Trophoblast cell (in vitro differentiated cells and primary cell): ENCODE results near the gene FOXJ3.
A peak's percentile ranks its signal among the peaks of the same experiment; 100 is the strongest.

Source experiments
- DNase-seq, 2 donors: peaks; one replicate each; pipeline ENCODE4 v3.0.0-alpha.2; 2016
- H2AFZ ChIP-seq: 2 replicates; pipeline ENCODE4 v1.6.1; 2013; ENCODE audit warnings: low read length, moderate library complexity, mild to moderate bottlenecking; ENCODE audit not compliant: insufficient read depth, poor library complexity
- H2AK5ac ChIP-seq: 2 replicates; pipeline ENCODE4 v1.6.1; 2013; ENCODE audit warnings: mild to moderate bottlenecking, low read length
- H2BK120ac ChIP-seq: 2 replicates; pipeline ENCODE4 v1.6.1; 2013; ENCODE audit warnings: low read length, mild to moderate bottlenecking, moderate library complexity; ENCODE audit not compliant: insufficient read depth, poor library complexity
- H2BK12ac ChIP-seq: 2 replicates; pipeline ENCODE4 v1.6.1; 2013; ENCODE audit warnings: mild to moderate bottlenecking, low read length, moderate library complexity
- H2BK5ac ChIP-seq: 2 replicates; pipeline ENCODE4 v1.6.1; 2013; ENCODE audit warnings: low read length, low read depth, moderate library complexity, mild to moderate bottlenecking; ENCODE audit not compliant: poor library complexity
- H3K14ac ChIP-seq: 2 replicates; pipeline ENCODE4 v1.6.1; 2013; ENCODE audit warnings: mild to moderate bottlenecking, low read length
- H3K18ac ChIP-seq: 2 replicates; pipeline ENCODE4 v1.6.1; 2013; ENCODE audit warnings: mild to moderate bottlenecking, low read length
- H3K23ac ChIP-seq: 2 replicates; pipeline ENCODE4 v1.6.1; 2013; ENCODE audit warnings: low read length
- H3K27ac ChIP-seq: 2 replicates; pipeline ENCODE4 v1.5.1; 2013; ENCODE audit warnings: low read depth, mild to moderate bottlenecking, inconsistent platforms, low read length, moderate library complexity
- H3K27me3 ChIP-seq: 2 replicates; pipeline ENCODE4 v1.6.1; 2013; ENCODE audit warnings: inconsistent platforms, mild to moderate bottlenecking, low read length, moderate library complexity; ENCODE audit not compliant: insufficient read depth
- H3K36me3 ChIP-seq, 2 experiments: 1 replicate in 1 of 2; 2 replicates in 1 of 2; pipeline ENCODE4 v1.6.1; 2013; ENCODE audit warnings: low read length in 2 of 2, mild to moderate bottlenecking in 2 of 2, moderate library complexity in 1 of 2; ENCODE audit not compliant: insufficient read depth in 2 of 2, control insufficient read depth in 1 of 2
- H3K4ac ChIP-seq: 2 replicates; pipeline ENCODE4 v1.6.1; 2013; ENCODE audit warnings: low read depth, mild to moderate bottlenecking, low read length, moderate library complexity
- H3K4me1 ChIP-seq, 2 experiments: 1 replicate in 1 of 2; 2 replicates in 1 of 2; pipeline ENCODE4 v1.6.1; 2013; ENCODE audit warnings: low read length in 2 of 2, mild to moderate bottlenecking in 2 of 2, moderate library complexity in 1 of 2; ENCODE audit not compliant: insufficient read depth in 2 of 2, control insufficient read depth in 1 of 2
- H3K4me2 ChIP-seq: 2 replicates; pipeline ENCODE4 v1.6.1; 2013; ENCODE audit warnings: inconsistent platforms, mild to moderate bottlenecking, low read length, moderate library complexity
- H3K4me3 ChIP-seq: 2 replicates; pipeline ENCODE4 v1.5.1; 2013; ENCODE audit warnings: mild to moderate bottlenecking, low read depth, low read length, inconsistent platforms
- H3K79me1 ChIP-seq: one replicate; pipeline ENCODE4 v1.6.1; 2013; ENCODE audit warnings: low read length
- H3K79me2 ChIP-seq: 2 replicates; pipeline ENCODE4 v1.6.1; 2013; ENCODE audit warnings: low read length, mild to moderate bottlenecking; ENCODE audit not compliant: control insufficient read depth, insufficient read depth, poor library complexity
- H3K9ac ChIP-seq: 2 replicates; pipeline ENCODE4 v1.6.1; 2013; ENCODE audit warnings: mild to moderate bottlenecking, low read length
- H3K9me3 ChIP-seq: 2 replicates; pipeline ENCODE4 v1.6.1; 2013; ENCODE audit warnings: low read depth, mild to moderate bottlenecking, control low read depth, inconsistent platforms, low read length; ENCODE audit not compliant: insufficient read depth
- H4K12ac ChIP-seq: 2 replicates; pipeline ENCODE4 v1.6.1; 2013; ENCODE audit warnings: low read depth, mild to moderate bottlenecking, low read length, moderate library complexity
- H4K8ac ChIP-seq: 2 replicates; pipeline ENCODE4 v1.6.1; 2013; ENCODE audit warnings: low read depth, mild to moderate bottlenecking, low read length, moderate library complexity
- H4K91ac ChIP-seq: one replicate; pipeline ENCODE4 v1.6.1; 2013; ENCODE audit warnings: low read depth, mild to moderate bottlenecking, low read length, moderate library complexity
- WGBS: extraction: QIAGEN DNeasy Blood & Tissue Kit; methylation state at CpG from one replicate; pipeline ENCODE4 v1.1.7; 2013; ENCODE audit warnings: missing lambda C conversion rate; ENCODE audit not compliant: insufficient read length, insufficient coverage; ENCODE audit errors: extremely low coverage; 5-methylcytosine and 5-hydroxymethylcytosine counted together

Gene FOXJ3

GRCh38 chr1:42189931-42190853 lies 144.8 kb downstream of the FOXJ3 start:
- Histone ChIP-seq H2BK5ac (no peak overlapping the region), H3K4ac (no peak overlapping the region), H3K27me3 (no peaks in the 10 kb centered on the region), H2AK5ac (no peak overlapping the region), H3K4me2 (no peak overlapping the region), H2BK120ac (no peak overlapping the region), H3K79me2 (no peaks in the 10 kb centered on the region), H3K9me3 (peaks cover 3% of the 10 kb centered on the region), H3K4me3 (no peak overlapping the region), H3K23ac (no peak overlapping the region), H2AFZ (no peak overlapping the region), H4K12ac (no peak overlapping the region), H2BK12ac (no peak overlapping the region), H3K14ac (no peak overlapping the region), H3K27ac (no peak overlapping the region), H3K36me3 (peaks cover 4 to 8% of the 10 kb centered on the region in 2 experiments), H4K91ac (no peak overlapping the region), H4K8ac (no peak overlapping the region), H3K79me1 (peaks cover 2% of the 10 kb centered on the region), H3K4me1 (peaks cover 2 to 3% of the 10 kb centered on the region in 2 experiments), H3K9ac (no peak overlapping the region), H3K18ac (no peak overlapping the region)
- peak; percentile 58 to 75 for DNase-seq
- no CpG with 5 or more reads among the region's 6 CpGs for WGBS

- H2BK12ac ChIP-seq, result no peak overlapping the region
- H4K8ac ChIP-seq, result no peak overlapping the region
- H3K27ac ChIP-seq, result peak overlapping the region; percentile 3
- H3K27me3 ChIP-seq, result no peaks in the 10 kb centered on the region
- H3K79me1 ChIP-seq, result peaks cover 2% of the 10 kb centered on the region
- H3K4ac ChIP-seq, result no peak overlapping the region
- peaks cover 8 to 12% of the 10 kb centered on the region in 2 experiments for H3K4me1 ChIP-seq
- no peaks in the 10 kb centered on the region for H3K9me3 ChIP-seq
- no peak overlapping the region for H3K9ac ChIP-seq
- peaks cover under 1 to 7% of the 10 kb centered on the region in 2 experiments for H3K36me3 ChIP-seq
- H2BK5ac ChIP-seq, result no peak overlapping the region
- H2AFZ ChIP-seq, result no peak overlapping the region
- no peak overlapping the region for H3K23ac ChIP-seq
- DNase-seq, result no peak
- H3K4me3 ChIP-seq, result no peak overlapping the region
- no peak overlapping the region for H3K18ac ChIP-seq
- H4K12ac ChIP-seq, result no peak overlapping the region
- no peak overlapping the region for H2BK120ac ChIP-seq
- H3K4me2 ChIP-seq, result no peak overlapping the region
- WGBS, result no CpG with 5 or more reads among the region's 3 CpGs
- H3K79me2 ChIP-seq, result no peaks in the 10 kb centered on the region
- no peak overlapping the region for H2AK5ac ChIP-seq
- no peak overlapping the region for H3K14ac ChIP-seq
- no peak overlapping the region for H4K91ac ChIP-seq
These were observed 148.9 kb downstream of the FOXJ3 start for GRCh38 chr1:42186152-42186551.

GRCh38 chr1:42184616-42185015 lies 150.4 kb downstream of the FOXJ3 start:
- H2AFZ ChIP-seq, result no peak overlapping the region
- H3K14ac ChIP-seq, result no peak overlapping the region
- no peak overlapping the region for H2AK5ac ChIP-seq
- no peak for DNase-seq
- no peak overlapping the region for H4K8ac ChIP-seq
- no peak overlapping the region for H3K27ac ChIP-seq
- no peak overlapping the region for H2BK5ac ChIP-seq
- peak overlapping the region; percentile 24 for H2BK12ac ChIP-seq
- H3K18ac ChIP-seq, result no peak overlapping the region
- no peak overlapping the region for H4K12ac ChIP-seq
- H3K27me3 ChIP-seq, result no peaks in the 10 kb centered on the region
- no peaks in the 10 kb centered on the region for H3K79me2 ChIP-seq
- no peaks in the 10 kb centered on the region for H3K9me3 ChIP-seq
- no CpG with 5 or more reads among the region's 3 CpGs for WGBS
- no peak overlapping the region for H3K4me2 ChIP-seq
- no peak overlapping the region for H3K4ac ChIP-seq
- no peak overlapping the region for H2BK120ac ChIP-seq
- H3K4me3 ChIP-seq, result no peak overlapping the region
- peaks cover 13 to 17% of the 10 kb centered on the region in 2 experiments for H3K4me1 ChIP-seq
- no peak overlapping the region for H4K91ac ChIP-seq
- H3K9ac ChIP-seq, result no peak overlapping the region
- H3K36me3 ChIP-seq, result peaks cover 0 to 6% of the 10 kb centered on the region in 2 experiments
- peaks cover 2% of the 10 kb centered on the region for H3K79me1 ChIP-seq
- no peak overlapping the region for H3K23ac ChIP-seq

GRCh38 chr1:42183957-42184268 lies 151.1 kb downstream of the FOXJ3 start:
- Histone ChIP-seq H3K4ac (no peak overlapping the region), H3K4me3 (no peak overlapping the region), H2AFZ (no peak overlapping the region), H3K27me3 (no peaks in the 10 kb centered on the region), H3K79me2 (no peaks in the 10 kb centered on the region), H3K18ac (no peak overlapping the region), H3K27ac (peak overlapping the region; percentile 51), H4K12ac (no peak overlapping the region), H3K79me1 (peaks cover 4% of the 10 kb centered on the region), H2BK5ac (peak overlapping the region; percentile 61), H3K36me3 (peaks cover 0 to 6% of the 10 kb centered on the region in 2 experiments), H4K8ac (no peak overlapping the region), H3K9ac (no peak overlapping the region), H2BK120ac (no peak overlapping the region), H3K9me3 (no peaks in the 10 kb centered on the region), H4K91ac (no peak overlapping the region), H3K4me2 (no peak overlapping the region), H2AK5ac (no peak overlapping the region), H3K14ac (no peak overlapping the region), H3K4me1 (peaks cover 14 to 19% of the 10 kb centered on the region in 2 experiments), H3K23ac (no peak overlapping the region), H2BK12ac (peak overlapping the region; percentile 68)
- DNase-seq, result peak; percentile 61 to 71
- no CpG with 5 or more reads among the region's 6 CpGs for WGBS
